AG04450 (cell line): Measurements from ENCODE around the gene FYN. TPM values are rescaled to one million over a fixed set of nuclear protein-coding genes. Genes with fewer than 3 reads are reported as not detected.
A peak's percentile ranks its signal among the peaks of the same experiment; 100 is the strongest.

Experiments used
- CTCF ChIA-PET: fragments of 300-600, 350-600 bp; formaldehyde crosslinking; extraction: SDS; loops from one replicate; lab custom pipeline; 2022; ENCODE audit warnings: antibody characterized with exemption, inconsistent platforms; lab: Charles Lee
- POLR2A ChIA-PET: fragments of 350-600 bp; formaldehyde crosslinking; extraction: SDS; loops from one replicate; lab custom pipeline; 2021; ENCODE audit warnings: antibody characterized with exemption, inconsistent platforms; lab: Yijun Ruan, JAX
- DNase-seq: peaks from one replicate; pipeline ENCODE4 v3.0.0-alpha.2; 2011; ENCODE audit warnings: low read depth, low spot score
- H3K27ac ChIP-seq: one replicate; pipeline ENCODE4 v1.5.1; 2012; ENCODE audit warnings: low read depth, low read length, control low read depth
- H3K27me3 ChIP-seq: one replicate; pipeline ENCODE4 v1.6.0; 2012; ENCODE audit warnings: low read length; ENCODE audit not compliant: control insufficient read depth, insufficient read depth
- H3K4me3 ChIP-seq: 2 replicates; pipeline ENCODE4 v1.5.1; 2011; ENCODE audit warnings: mild to moderate bottlenecking, low read depth, low read length, control low read depth
- H3K9me3 ChIP-seq: 2 replicates; pipeline ENCODE4 v1.5.1; 2012; ENCODE audit warnings: low read length; ENCODE audit not compliant: control insufficient read depth, insufficient read depth
- polyA plus RNA-seq: library from polyadenylated mRNA; depleted of rRNA; stranded (reverse); fragments of >200 nt; gene quantifications from 2 replicates; pipeline ENCODE4 v1.2.3, GENCODE V29; 2011
- TF ChIP-seq, protein P1 (sequence below): IDR thresholded peaks from 2 replicates; pipeline ENCODE4 v1.5.1; 2011; ENCODE audit warnings: low read depth, low read length, control low read depth, inconsistent platforms

Gene FYN
- polyA plus RNA-seq, 1 experiment, result 29.0 TPM

DNA sequence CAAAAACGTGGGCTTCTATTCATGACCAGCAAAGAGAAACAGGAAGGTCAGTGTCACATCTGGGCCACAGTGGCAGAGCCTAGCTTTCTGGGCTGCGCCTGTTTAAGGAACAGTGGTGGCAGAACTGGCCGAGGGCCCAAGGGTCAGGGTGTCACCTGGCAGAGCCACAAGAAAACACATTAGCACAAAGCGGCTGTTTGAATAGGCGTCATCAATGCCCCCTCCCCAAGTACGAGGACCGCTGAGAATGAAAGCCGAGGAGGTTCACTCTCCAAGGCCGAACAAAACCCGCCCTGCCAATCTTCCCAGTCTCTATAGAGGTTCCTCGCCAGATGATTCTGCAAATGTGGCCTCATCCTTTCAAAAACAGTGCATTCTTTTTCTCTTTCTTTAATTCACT, 142.4 kb downstream of the FYN start:
- H3K4me3 ChIP-seq, result no peak overlapping the region
- POLR2A ChIA-PET, result no interaction called here
- TF ChIP-seq, protein P1, sequence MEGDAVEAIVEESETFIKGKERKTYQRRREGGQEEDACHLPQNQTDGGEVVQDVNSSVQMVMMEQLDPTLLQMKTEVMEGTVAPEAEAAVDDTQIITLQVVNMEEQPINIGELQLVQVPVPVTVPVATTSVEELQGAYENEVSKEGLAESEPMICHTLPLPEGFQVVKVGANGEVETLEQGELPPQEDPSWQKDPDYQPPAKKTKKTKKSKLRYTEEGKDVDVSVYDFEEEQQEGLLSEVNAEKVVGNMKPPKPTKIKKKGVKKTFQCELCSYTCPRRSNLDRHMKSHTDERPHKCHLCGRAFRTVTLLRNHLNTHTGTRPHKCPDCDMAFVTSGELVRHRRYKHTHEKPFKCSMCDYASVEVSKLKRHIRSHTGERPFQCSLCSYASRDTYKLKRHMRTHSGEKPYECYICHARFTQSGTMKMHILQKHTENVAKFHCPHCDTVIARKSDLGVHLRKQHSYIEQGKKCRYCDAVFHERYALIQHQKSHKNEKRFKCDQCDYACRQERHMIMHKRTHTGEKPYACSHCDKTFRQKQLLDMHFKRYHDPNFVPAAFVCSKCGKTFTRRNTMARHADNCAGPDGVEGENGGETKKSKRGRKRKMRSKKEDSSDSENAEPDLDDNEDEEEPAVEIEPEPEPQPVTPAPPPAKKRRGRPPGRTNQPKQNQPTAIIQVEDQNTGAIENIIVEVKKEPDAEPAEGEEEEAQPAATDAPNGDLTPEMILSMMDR, result no peak
- peaks cover 2% of the 10 kb centered on the region for H3K27me3 ChIP-seq
- CTCF ChIA-PET, result no interaction called here
- DNase-seq, result no peak
- no peak overlapping the region for H3K27ac ChIP-seq
- H3K9me3 ChIP-seq, result peaks cover 7% of the 10 kb centered on the region

DNA sequence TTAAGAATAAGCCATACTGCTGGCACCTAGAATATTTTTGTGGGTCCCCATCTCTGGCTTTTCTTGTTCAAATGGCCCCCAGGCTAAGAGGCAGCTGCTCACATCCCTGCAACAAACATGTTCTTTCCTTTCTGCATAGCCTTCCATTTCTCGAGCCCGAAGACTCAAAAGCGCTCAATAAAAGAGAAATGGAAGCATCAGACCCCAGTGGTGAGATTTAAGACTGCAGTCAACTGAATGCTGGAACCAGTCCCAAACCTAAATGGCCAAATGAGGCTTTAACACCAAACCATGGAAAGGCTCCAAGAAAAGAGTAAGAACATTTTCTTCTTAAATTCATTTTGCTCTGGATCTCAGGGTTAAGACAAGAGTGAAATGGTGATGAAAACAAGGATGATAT, 145.4 kb downstream of the FYN start:
- peaks cover 7% of the 10 kb centered on the region for H3K9me3 ChIP-seq
- ChIA-PET CTCF (no interaction called here), POLR2A (no interaction called here)
- DNase-seq, result no peak
- no peak overlapping the region for H3K4me3 ChIP-seq
- TF ChIP-seq, protein P1, result peak; percentile 50
- peaks cover 2% of the 10 kb centered on the region for H3K27me3 ChIP-seq
- no peak overlapping the region for H3K27ac ChIP-seq

DNA sequence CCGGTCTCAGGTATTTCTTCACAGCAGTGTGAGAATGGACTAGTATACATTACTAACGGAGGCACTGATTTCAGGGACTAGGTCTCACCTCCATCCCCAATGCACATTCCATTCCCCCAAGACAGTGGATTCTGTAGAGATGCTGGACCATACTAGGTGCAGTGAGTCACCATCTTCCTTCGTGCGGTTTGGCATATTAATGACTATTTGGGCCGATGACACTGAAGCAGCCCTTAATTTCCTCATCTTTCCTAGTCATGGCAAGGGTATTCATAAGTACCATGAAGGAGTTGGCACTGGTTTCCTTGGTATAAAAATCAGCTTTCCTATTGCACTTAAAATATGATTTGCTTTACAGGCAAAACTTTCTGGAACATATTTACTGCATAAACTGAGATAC, 146.2 kb downstream of the FYN start:
- H3K27ac ChIP-seq, result no peak overlapping the region
- ChIA-PET POLR2A (no interaction called here), CTCF (no interaction called here)
- TF ChIP-seq, protein P1, result no peak
- no peak for DNase-seq
- no peak overlapping the region for H3K4me3 ChIP-seq
- no peaks in the 10 kb centered on the region for H3K9me3 ChIP-seq
- H3K27me3 ChIP-seq, result peaks cover 2% of the 10 kb centered on the region

DNA sequence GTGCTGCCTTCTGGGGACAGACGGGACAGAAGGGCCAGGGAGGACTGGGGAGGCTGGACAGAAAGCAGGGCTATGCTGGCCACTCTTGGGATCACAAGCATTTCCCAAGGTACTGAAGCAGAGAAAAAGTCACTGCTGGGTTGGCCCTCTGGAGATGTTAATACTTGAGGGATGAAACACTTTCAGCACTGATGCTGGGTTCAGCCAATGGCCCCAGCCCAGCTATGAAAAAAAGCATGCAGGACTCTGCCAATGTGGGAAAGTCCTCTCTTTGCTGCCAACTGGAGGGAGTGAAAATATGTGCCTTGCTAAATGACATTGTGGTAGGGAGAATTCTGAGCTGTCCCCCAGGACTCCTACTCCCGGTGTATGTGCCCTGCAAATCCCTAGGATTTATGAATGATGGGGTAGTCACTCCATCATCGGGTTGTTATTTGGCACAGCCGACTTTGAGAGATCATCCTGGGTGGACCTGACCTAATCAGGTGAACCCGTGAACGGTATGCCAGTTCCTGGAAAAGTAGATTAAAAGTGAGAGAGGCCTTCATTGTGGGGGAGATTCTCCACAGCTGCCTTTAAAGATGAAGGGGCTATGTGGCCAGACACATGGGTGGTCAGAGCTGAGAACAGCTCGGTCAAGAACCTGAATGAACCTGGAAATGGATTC, 147.7 kb downstream of the FYN start:
- Histone ChIP-seq H3K9me3 (no peaks in the 10 kb centered on the region), H3K27me3 (peaks cover 2% of the 10 kb centered on the region), H3K27ac (no peak overlapping the region), H3K4me3 (no peak overlapping the region)
- TF ChIP-seq, protein P1, result no peak
- no peak for DNase-seq
- CTCF ChIA-PET, result interaction anchor here (0.6 to 0.8 kb wide), 3 partner anchors 34 to 318 kb away, joined by 3 to 4 read pairs (median 3); no protein-coding TSS in a partner anchor
- POLR2A ChIA-PET, result no interaction called here

DNA sequence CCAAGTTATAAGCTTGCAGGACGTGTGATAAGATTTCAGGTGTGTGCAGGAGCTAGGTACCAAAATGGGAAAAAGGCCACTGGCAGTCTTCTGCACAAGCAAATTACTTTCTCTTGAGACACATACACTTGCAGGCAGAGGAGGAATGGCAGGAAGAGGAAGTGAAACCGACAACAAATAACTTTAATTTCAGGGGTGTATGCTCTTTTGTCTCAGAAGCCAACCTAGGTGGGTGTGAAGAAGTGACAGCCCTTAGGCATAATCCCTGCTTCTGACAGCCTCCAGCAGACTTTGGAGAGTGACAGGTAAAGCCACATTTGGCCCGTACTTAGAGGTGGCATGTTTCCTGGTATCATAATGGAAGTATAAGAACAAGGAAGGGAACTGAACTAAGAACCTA, 148.7 kb downstream of the FYN start:
- Histone ChIP-seq H3K4me3 (no peak overlapping the region), H3K27me3 (peaks cover 2% of the 10 kb centered on the region), H3K9me3 (no peaks in the 10 kb centered on the region), H3K27ac (no peak overlapping the region)
- TF ChIP-seq, protein P1, result no peak
- no peak for DNase-seq
- CTCF ChIA-PET, result interaction anchor here (0.5 to 0.8 kb wide), 2 partner anchors 319 kb away, joined by 4 to 7 read pairs; no protein-coding TSS in a partner anchor
- POLR2A ChIA-PET, result no interaction called here
